Neural cell (in vitro differentiated cells): ENCODE results near the gene ADRA1B. TPM values are rescaled to one million over a fixed set of nuclear protein-coding genes. Genes with fewer than 3 reads are reported as not detected.

Experiments used
- H2AFZ ChIP-seq: fragments of 200-600, 300-800 bp; sonication (generic), shearing (Covaris generic); 2 replicates; pipeline ENCODE4 v1.6.0; 2014; ENCODE audit warnings: low read depth, mild to moderate bottlenecking, antibody characterized with exemption, low read length, moderate library complexity
- H3F3A ChIP-seq: fragments of 200-600 bp; shearing (Covaris generic); 2 replicates; pipeline ENCODE4 v1.6.1; 2016; ENCODE audit warnings: mild to moderate bottlenecking, moderate library complexity, mixed read lengths, antibody characterized with exemption, low read length; ENCODE audit not compliant: insufficient read depth, poor library complexity, severe bottlenecking
- H3K27ac ChIP-seq: fragments of 200-600, 300-800 bp; sonication (generic), shearing (Covaris generic); 2 replicates; pipeline ENCODE4 v1.5.1; 2014; ENCODE audit warnings: mild to moderate bottlenecking, low read length, moderate library complexity
- H3K27me3 ChIP-seq: fragments of 300-800, 200-600 bp; sonication (generic), shearing (Covaris generic); 2 replicates; pipeline ENCODE4 v1.6.0; 2014; ENCODE audit warnings: mild to moderate bottlenecking, low read depth, low read length, moderate library complexity; ENCODE audit not compliant: insufficient read depth
- H3K36me3 ChIP-seq: fragments of 300-800, 200-600 bp; sonication (generic), shearing (Covaris generic); 2 replicates; pipeline ENCODE4 v1.5.1; 2014; ENCODE audit warnings: mild to moderate bottlenecking, antibody characterized with exemption, low read length, moderate library complexity; ENCODE audit not compliant: insufficient read depth
- H3K4me2 ChIP-seq: fragments of 300-800, 200-600 bp; sonication (generic), shearing (Covaris generic); 2 replicates; pipeline ENCODE4 v1.6.0; 2014; ENCODE audit warnings: mild to moderate bottlenecking, low read length
- H3K4me3 ChIP-seq: fragments of 300-800, 200-600 bp; sonication (generic), shearing (Covaris generic); 2 replicates; pipeline ENCODE4 v1.5.1; 2014; ENCODE audit warnings: mild to moderate bottlenecking, low read length, moderate library complexity
- H3K79me2 ChIP-seq: fragments of 200-600 bp; shearing (Covaris generic); replicated peaks from 2 replicates; pipeline ENCODE4 v1.6.0; 2014; ENCODE audit warnings: mild to moderate bottlenecking, low read length, moderate library complexity; ENCODE audit not compliant: insufficient read depth
- H3K9ac ChIP-seq: fragments of 300-800, 200-600 bp; sonication (generic), shearing (Covaris generic); 2 replicates; pipeline ENCODE4 v1.6.1; 2016; ENCODE audit warnings: mild to moderate bottlenecking, low read length, mixed read lengths
- H3K9me2 ChIP-seq: fragments of 200-600 bp; shearing (Covaris generic); 2 replicates; pipeline ENCODE4 v1.6.1; 2016; ENCODE audit warnings: mild to moderate bottlenecking, low read length, mixed read lengths; ENCODE audit not compliant: insufficient read depth
- H3K9me3 ChIP-seq: fragments of 200-600, 300-800 bp; sonication (generic), shearing (Covaris generic); 2 replicates; pipeline ENCODE4 v1.6.1; 2016; ENCODE audit warnings: mild to moderate bottlenecking, mixed run types, low read length, moderate library complexity, mixed read lengths
- H4K20me1 ChIP-seq: fragments of 200-600 bp; shearing (Covaris generic); 2 replicates; pipeline ENCODE4 v1.6.1; 2016; ENCODE audit warnings: mild to moderate bottlenecking, mixed run types; ENCODE audit not compliant: insufficient read depth
- CTCF ChIP-seq: fragments of 450-650 bp; IDR thresholded peaks from 2 replicates; pipeline ENCODE4 v1.5.1; 2014; ENCODE audit warnings: antibody characterized with exemption, mild to moderate bottlenecking, moderate library complexity; ENCODE audit not compliant: poor library complexity, severe bottlenecking
- EP300 ChIP-seq: fragments of 450-650 bp; conservative IDR thresholded peaks from 2 replicates; pipeline ENCODE4 v1.6.1; 2014; ENCODE audit warnings: antibody characterized with exemption, mild to moderate bottlenecking, moderate library complexity; ENCODE audit not compliant: poor library complexity, severe bottlenecking
- EZH2 ChIP-seq: fragments of 200-600, 300-800 bp; shearing (Covaris generic), sonication (generic); IDR thresholded peaks from 2 replicates; pipeline ENCODE4 v1.6.1; 2014; ENCODE audit warnings: antibody characterized with exemption, low read length, borderline replicate concordance, mild to moderate bottlenecking; ENCODE audit not compliant: insufficient read depth, poor library complexity, severe bottlenecking
- MXI1 ChIP-seq: fragments of 450-650 bp; conservative IDR thresholded peaks from 2 replicates; pipeline ENCODE4 v1.6.1; 2014; ENCODE audit warnings: antibody characterized with exemption, mild to moderate bottlenecking; ENCODE audit not compliant: poor library complexity, severe bottlenecking
- POLR2AphosphoS5 ChIP-seq: IDR thresholded peaks from 2 replicates; pipeline ENCODE4 v1.6.1; 2012
- RAD21 ChIP-seq: fragments of 450-650 bp; conservative IDR thresholded peaks from 2 replicates; pipeline ENCODE4 v1.6.1; 2014; ENCODE audit warnings: antibody characterized with exemption, mild to moderate bottlenecking, moderate library complexity
- SMC3 ChIP-seq: fragments of 450-650 bp; conservative IDR thresholded peaks from 2 replicates; pipeline ENCODE4 v1.6.1; 2014; ENCODE audit warnings: antibody characterized with exemption, mild to moderate bottlenecking, moderate library complexity; ENCODE audit not compliant: poor library complexity
- TAF1 ChIP-seq: IDR thresholded peaks from 2 replicates; pipeline ENCODE4 v1.6.1; 2012; ENCODE audit warnings: low read depth
- polyA plus RNA-seq: library from polyadenylated mRNA; depleted of rRNA; stranded (reverse); fragments of >200 nt; gene quantifications from 2 replicates; pipeline ENCODE4 v1.2.3, GENCODE V29; 2014
- TF ChIP-seq, protein P1 (sequence below): IDR thresholded peaks from 2 replicates; pipeline ENCODE4 v1.6.1; 2012; ENCODE audit warnings: borderline replicate concordance

Gene ADRA1B
- polyA plus RNA-seq, 1 donor from 2014 or later: 1.1 TPM

DNA sequence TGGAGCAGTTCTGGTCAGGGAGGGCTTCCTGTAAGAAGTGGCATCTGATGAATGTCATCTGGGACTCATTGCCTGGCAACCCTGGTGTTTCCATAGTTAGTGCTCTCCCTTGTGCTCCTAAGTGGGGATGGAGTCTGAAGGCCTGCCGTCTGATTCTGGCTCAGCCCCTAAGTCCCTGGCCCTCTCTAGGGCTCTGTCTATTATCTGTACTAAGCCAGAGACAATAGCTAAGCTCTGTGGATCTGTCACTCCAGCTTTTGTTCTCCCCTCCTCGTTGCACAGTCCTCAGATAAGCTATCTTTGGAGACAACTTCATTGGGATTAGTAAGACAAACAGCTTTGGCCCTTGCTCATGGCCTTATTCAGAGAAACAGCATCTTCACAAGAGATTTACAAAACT lies 62.1 kb downstream of the ADRA1B start:
- no peak overlapping the region for H3K9ac ChIP-seq
- H3K27ac ChIP-seq: no peak overlapping the region
- TF ChIP-seq RAD21: no peak
- H2AFZ ChIP-seq: no peak overlapping the region
- peaks cover 3% of the 10 kb centered on the region for H3K27me3 ChIP-seq
- no peaks in the 10 kb centered on the region for H3F3A ChIP-seq
- H3K9me2 ChIP-seq: no peaks in the 10 kb centered on the region
- no peaks in the 10 kb centered on the region for H3K36me3 ChIP-seq
- no peaks in the 10 kb centered on the region for H4K20me1 ChIP-seq
- H3K4me3 ChIP-seq: no peak overlapping the region
- H3K4me2 ChIP-seq: no peak overlapping the region
- H3K9me3 ChIP-seq: no peaks in the 10 kb centered on the region
- H3K79me2 ChIP-seq: no peaks in the 10 kb centered on the region

- no peaks in the 10 kb centered on the region for H3K9me3 ChIP-seq
- no peak overlapping the region for H3K27ac ChIP-seq
- H3K4me2 ChIP-seq: no peak overlapping the region
- no peak overlapping the region for H3K4me3 ChIP-seq
- no peak overlapping the region for H3K9ac ChIP-seq
- no peak overlapping the region for H2AFZ ChIP-seq
- no peaks in the 10 kb centered on the region for H3K9me2 ChIP-seq
- TF ChIP-seq SMC3 (no peak), POLR2AphosphoS5 (no peak), EP300 (no peak), CTCF (no peak), TAF1 (no peak), EZH2 (no peak), MXI1 (no peak), RAD21 (no peak)
- TF ChIP-seq, protein P1, sequence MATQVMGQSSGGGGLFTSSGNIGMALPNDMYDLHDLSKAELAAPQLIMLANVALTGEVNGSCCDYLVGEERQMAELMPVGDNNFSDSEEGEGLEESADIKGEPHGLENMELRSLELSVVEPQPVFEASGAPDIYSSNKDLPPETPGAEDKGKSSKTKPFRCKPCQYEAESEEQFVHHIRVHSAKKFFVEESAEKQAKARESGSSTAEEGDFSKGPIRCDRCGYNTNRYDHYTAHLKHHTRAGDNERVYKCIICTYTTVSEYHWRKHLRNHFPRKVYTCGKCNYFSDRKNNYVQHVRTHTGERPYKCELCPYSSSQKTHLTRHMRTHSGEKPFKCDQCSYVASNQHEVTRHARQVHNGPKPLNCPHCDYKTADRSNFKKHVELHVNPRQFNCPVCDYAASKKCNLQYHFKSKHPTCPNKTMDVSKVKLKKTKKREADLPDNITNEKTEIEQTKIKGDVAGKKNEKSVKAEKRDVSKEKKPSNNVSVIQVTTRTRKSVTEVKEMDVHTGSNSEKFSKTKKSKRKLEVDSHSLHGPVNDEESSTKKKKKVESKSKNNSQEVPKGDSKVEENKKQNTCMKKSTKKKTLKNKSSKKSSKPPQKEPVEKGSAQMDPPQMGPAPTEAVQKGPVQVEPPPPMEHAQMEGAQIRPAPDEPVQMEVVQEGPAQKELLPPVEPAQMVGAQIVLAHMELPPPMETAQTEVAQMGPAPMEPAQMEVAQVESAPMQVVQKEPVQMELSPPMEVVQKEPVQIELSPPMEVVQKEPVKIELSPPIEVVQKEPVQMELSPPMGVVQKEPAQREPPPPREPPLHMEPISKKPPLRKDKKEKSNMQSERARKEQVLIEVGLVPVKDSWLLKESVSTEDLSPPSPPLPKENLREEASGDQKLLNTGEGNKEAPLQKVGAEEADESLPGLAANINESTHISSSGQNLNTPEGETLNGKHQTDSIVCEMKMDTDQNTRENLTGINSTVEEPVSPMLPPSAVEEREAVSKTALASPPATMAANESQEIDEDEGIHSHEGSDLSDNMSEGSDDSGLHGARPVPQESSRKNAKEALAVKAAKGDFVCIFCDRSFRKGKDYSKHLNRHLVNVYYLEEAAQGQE: no peak
- no peaks in the 10 kb centered on the region for H3F3A ChIP-seq
- peaks cover 11% of the 10 kb centered on the region for H3K27me3 ChIP-seq
- H3K79me2 ChIP-seq: no peaks in the 10 kb centered on the region
- H4K20me1 ChIP-seq: no peaks in the 10 kb centered on the region
- no peaks in the 10 kb centered on the region for H3K36me3 ChIP-seq
Observed at GRCh38 chr5:159982421-159983173, 66.3 kb downstream of the ADRA1B start.
